ENCODE results near the gene GPATCH11. TPM values are rescaled to one million over a fixed set of nuclear protein-coding genes. Genes with fewer than 3 reads are reported as not detected.

Gene GPATCH11
- total RNA-seq, result 10 to 100 TPM; 12.4 to 17.9 TPM

DNA sequence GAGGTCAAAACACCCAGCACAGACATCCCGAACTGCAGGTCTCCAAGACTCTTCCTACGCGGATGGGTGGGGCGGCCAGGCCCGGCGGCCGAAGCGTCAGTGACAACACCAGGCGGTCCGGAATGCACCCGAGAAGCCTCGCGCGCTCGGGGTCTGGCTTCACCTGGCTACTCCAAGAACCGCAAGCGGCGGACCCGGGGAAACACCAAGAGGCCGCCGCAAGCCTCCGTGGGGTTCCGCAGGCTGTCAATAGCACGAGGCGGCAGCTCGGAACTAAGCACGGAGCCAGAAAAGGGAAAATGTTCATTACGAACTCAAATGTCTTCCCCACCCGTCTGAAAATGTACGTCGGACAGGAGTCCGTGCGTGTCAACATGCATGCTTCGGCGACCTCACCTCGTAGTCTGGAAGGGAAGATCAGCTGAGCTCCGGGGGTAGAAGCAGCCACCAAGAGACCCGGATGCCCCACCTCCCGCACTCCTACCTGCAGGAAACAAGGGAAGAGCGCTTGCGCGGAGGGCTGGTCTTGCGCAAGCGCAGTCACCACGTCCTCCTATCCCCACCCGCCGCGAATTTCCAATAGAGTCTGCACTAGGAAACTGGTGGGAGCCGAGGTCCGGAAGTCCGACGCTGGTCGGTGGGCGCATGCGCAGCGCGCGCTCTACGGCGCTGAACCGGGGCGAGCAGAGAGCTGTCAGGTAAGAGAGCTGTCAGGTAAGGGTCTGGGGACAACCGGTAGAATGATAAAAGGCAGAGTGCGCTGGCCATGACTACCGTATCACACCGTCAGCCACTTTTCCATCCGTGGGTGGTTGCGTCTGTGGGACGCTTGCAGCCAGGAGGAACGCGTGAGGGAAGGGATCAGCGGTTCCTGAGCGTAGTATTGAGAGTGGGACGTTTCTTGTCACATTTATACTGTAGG lies at the start of gene GPATCH11, which contains the start of gene HEATR5B:
GPATCH11 (plus strand) TSS at position 646 of the 922 bp plus-strand sequence. CDS start 3,864 bp downstream, outside the sequence.
HEATR5B (minus strand) TSS at position 500 of the 922 bp plus-strand sequence. CDS start 958 bp downstream, outside the sequence.
- ATAC-seq (replicated peaks), result peak; percentile 86
- Mint-ChIP-seq H3K4me3 (no peak within 1 kb of the TSS), H3K4me1 (peaks cover 27% of the 10 kb centered on the region), H3K36me3 (ENCODE audit: low read depth) (peaks cover 52% of the 10 kb centered on the region), H3K27ac (no peak within 1 kb of the TSS), H3K9me3 (peaks cover 3% of the 10 kb centered on the region), H3K27me3 (no peaks in the 10 kb centered on the region)

DNA sequence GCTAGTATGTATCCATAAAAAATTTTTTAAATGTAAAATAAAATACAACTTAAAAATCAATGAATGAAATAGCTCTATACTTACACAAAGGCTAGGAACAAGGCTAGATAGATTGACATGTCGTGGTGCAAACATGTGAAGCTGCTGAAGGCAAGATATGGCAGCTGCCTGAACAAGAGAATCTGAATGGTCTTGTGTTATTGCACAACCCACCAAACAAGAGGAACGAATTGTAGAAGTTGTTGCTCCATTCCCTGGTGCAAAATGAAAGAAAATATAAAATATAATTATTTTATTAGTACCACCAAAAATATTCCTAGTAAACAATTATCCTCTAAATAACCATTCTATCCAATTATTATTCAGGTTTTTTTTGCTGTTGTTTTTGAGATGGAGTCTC lies 46.5 kb upstream of the GPATCH11 start:
- no peaks in the 10 kb centered on the region for H3K9me3 Mint-ChIP-seq
- no peak overlapping the region for H3K4me3 Mint-ChIP-seq
- H3K4me1 Mint-ChIP-seq, result no peaks in the 10 kb centered on the region
- peaks cover 45% of the 10 kb centered on the region for H3K36me3 Mint-ChIP-seq (ENCODE audit: low read depth)
- ATAC-seq (replicated peaks), result no peak
- H3K27me3 Mint-ChIP-seq, result no peaks in the 10 kb centered on the region
- no peak overlapping the region for H3K27ac Mint-ChIP-seq

DNA sequence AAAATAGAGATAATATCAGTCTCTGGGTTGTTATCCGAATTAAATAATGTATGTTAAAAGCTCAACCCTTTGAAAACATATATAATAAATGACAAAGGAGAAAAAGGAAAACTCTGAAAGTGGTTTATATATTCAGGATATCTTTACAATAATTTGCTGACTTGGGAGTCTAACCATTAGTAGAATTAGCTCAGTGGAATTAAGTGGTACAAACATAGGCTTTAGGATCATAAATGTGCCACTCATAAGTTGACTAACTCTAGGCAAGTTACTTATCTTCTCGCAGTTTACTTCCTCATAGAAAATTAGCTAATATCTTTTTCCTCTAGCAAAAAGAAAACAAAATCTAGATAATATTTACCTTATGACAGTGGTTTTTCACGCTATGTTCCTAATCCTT lies 44.7 kb upstream of the GPATCH11 start:
- H3K9me3 Mint-ChIP-seq, result no peaks in the 10 kb centered on the region
- no peak overlapping the region for H3K27ac Mint-ChIP-seq
- H3K4me3 Mint-ChIP-seq, result no peak overlapping the region
- peaks cover 57% of the 10 kb centered on the region for H3K36me3 Mint-ChIP-seq (ENCODE audit: low read depth)
- H3K27me3 Mint-ChIP-seq, result no peaks in the 10 kb centered on the region
- ATAC-seq (replicated peaks), result no peak
- H3K4me1 Mint-ChIP-seq, result no peaks in the 10 kb centered on the region

DNA sequence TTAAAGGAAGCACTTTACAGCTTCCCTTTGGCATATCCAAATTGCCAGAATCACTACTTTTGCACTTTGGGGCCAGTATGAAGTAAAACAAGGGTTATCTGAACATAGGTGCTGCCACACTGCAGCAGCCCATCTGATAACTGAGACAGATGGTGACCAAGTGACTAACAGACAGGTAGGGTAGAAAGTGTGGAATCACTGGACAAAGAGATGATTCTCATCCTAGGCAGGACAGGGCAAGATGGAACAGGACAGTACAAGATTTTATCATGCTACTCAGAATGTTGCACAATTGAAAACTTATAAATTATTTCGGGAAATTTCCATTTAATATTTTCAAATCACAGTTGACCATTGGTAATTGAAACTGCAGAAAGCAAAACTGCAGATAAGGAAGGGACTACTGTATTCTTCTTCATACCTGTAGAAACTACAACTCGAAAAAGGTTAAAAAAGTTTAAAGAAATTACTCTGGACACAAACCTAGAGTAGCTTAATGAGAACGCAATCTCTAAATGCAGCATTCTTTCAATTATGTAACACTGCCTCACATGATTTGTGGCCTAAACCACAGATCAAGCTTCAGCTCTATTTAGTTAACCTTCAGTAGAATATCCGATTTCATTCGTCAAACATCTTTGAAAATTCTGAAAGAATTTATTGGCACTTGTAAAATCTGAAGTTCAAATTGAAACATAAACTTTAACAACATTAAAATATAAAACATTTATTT lies 31.6 kb upstream of the GPATCH11 start:
- H3K27me3 Mint-ChIP-seq, result no peaks in the 10 kb centered on the region
- peaks cover 93% of the 10 kb centered on the region for H3K36me3 Mint-ChIP-seq (ENCODE audit: low read depth)
- H3K27ac Mint-ChIP-seq, result peak overlapping the region; percentile 14
- H3K4me3 Mint-ChIP-seq, result no peak overlapping the region
- H3K4me1 Mint-ChIP-seq, result no peaks in the 10 kb centered on the region
- H3K9me3 Mint-ChIP-seq, result no peaks in the 10 kb centered on the region
- no peak for ATAC-seq (replicated peaks)

DNA sequence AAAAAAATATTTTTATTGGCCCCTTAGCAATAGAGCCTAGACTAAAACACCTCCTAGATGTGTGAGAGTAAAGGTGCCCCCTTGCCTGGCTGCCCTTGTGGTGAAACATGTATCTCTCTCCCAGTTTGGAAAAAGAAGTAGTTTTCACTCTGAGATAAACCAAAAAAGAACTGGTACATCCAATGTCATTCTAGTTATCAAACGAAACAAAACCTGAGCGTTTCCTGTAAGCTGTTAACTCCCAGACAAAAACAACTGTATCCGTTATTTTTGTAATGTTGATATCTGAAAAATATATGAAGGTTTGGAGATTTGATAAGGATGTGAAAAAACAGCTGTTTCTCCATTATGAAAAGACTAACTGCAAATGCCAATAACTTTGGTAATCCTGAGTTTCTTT lies 24.5 kb upstream of the GPATCH11 start:
- no peaks in the 10 kb centered on the region for H3K4me1 Mint-ChIP-seq

DNA sequence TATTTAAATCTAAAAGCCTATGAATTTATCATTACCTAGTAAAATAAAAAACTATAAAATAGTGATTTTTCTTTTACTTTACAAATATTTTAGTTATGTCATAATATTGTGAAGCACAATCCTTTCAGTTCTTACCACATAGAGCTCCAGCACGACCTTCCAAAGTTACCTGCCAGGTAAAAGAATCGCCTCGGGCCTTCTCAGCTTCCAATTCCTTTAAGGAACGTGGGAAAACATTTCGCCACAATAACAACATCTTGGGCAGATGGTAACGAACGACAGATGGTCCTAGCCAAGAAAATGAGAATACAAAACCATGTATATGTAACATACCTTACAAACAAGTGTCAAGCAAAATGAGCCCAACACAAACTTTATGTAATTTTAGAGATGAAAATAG lies 23.9 kb upstream of the GPATCH11 start:
- no peak for ATAC-seq (replicated peaks)
- Mint-ChIP-seq H3K36me3 (ENCODE audit: low read depth) (peaks cover 98% of the 10 kb centered on the region), H3K9me3 (no peaks in the 10 kb centered on the region), H3K27ac (no peak overlapping the region), H3K4me1 (no peaks in the 10 kb centered on the region), H3K27me3 (no peaks in the 10 kb centered on the region), H3K4me3 (no peak overlapping the region)

More for the DNA sequence above, 24.5 kb upstream of the GPATCH11 start:
- H3K36me3 Mint-ChIP-seq (ENCODE audit: low read depth), result peaks cover 98% of the 10 kb centered on the region
- no peak overlapping the region for H3K27ac Mint-ChIP-seq
- H3K4me3 Mint-ChIP-seq, result no peak overlapping the region
- ATAC-seq (replicated peaks), result no peak
- no peaks in the 10 kb centered on the region for H3K9me3 Mint-ChIP-seq
- no peaks in the 10 kb centered on the region for H3K27me3 Mint-ChIP-seq

DNA sequence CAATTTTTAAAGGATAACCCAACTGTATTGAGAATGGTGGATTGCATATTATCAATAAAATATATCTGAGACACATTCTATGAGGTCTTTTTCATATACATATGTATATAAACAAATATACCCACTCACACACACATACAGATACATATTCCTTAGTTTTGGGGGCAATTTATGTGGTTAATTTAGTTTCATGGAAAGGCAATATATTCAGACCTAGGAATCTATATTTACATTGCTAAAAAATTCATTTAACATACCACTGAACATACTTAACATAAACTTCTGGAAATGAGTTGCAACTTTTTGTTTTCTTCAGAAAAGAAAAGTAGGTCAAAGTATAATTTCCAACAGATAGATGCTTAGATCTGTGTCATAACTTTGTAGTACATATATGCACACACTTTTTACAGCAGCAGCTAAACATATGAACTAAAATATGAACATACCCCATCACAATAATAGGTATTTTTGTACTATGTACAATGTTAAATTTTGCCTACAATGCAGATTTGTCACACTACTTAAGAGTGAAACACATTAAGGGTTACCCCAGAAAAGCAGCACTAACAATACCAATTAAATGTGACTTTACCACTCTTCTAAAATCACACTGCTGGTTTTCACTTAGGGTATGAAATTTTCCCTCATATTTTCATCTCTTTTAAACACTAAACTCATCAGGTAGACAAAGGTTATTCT lies 23.2 kb upstream of the GPATCH11 start:
- no peak overlapping the region for H3K27ac Mint-ChIP-seq
- ATAC-seq (replicated peaks), result no peak
- H3K9me3 Mint-ChIP-seq, result no peaks in the 10 kb centered on the region
- no peaks in the 10 kb centered on the region for H3K4me1 Mint-ChIP-seq
- H3K27me3 Mint-ChIP-seq, result no peaks in the 10 kb centered on the region
- no peak overlapping the region for H3K4me3 Mint-ChIP-seq
- H3K36me3 Mint-ChIP-seq (ENCODE audit: low read depth), result peaks cover 98% of the 10 kb centered on the region

DNA sequence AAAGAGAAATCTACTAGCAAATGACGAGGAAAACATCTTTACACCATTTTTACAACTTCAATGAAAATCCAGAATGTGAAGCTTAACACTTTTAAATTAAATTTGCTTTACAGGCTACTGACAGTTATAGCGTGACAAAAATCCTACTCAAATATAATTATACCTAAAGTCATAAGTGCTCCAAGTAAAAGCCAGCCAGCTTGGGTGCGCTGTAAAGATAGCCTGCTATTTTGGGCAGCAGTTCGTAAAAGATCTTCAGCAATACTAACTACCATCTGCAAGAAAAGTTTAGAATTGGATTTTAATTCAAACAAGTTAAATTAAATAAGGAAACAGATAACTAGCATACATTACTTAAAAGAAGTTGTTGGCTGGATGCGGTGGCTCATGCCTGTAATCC lies 22.5 kb upstream of the GPATCH11 start:
- no peaks in the 10 kb centered on the region for H3K9me3 Mint-ChIP-seq
- no peak overlapping the region for H3K27ac Mint-ChIP-seq
- H3K36me3 Mint-ChIP-seq (ENCODE audit: low read depth), result peaks cover 98% of the 10 kb centered on the region
- ATAC-seq (replicated peaks), result no peak
- H3K4me1 Mint-ChIP-seq, result no peaks in the 10 kb centered on the region
- H3K27me3 Mint-ChIP-seq, result no peaks in the 10 kb centered on the region
- no peak overlapping the region for H3K4me3 Mint-ChIP-seq

DNA sequence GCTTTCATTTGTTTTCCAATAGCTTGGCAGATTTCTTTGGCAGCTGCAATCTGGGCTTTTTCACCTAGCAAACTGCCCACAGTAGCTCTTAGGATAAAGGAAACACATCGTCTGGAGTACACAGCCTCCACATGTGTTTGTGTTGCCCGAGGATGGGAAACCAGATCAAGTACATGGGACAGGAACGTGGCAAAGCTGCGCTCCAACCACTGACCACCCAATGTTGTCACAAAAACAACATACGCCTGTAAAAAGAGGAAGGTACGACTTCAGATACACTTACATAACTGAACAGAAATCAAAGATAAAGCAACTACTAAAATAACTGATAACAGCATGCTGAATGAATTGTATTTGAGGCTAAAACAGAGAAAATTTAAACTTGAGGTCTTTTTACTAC lies 15.6 kb upstream of the GPATCH11 start:
- Mint-ChIP-seq H3K4me3 (no peak overlapping the region), H3K27me3 (no peaks in the 10 kb centered on the region), H3K27ac (no peak overlapping the region), H3K36me3 (ENCODE audit: low read depth) (peaks cover 94% of the 10 kb centered on the region), H3K9me3 (no peaks in the 10 kb centered on the region), H3K4me1 (peaks cover 15% of the 10 kb centered on the region)
- no peak for ATAC-seq (replicated peaks)

DNA sequence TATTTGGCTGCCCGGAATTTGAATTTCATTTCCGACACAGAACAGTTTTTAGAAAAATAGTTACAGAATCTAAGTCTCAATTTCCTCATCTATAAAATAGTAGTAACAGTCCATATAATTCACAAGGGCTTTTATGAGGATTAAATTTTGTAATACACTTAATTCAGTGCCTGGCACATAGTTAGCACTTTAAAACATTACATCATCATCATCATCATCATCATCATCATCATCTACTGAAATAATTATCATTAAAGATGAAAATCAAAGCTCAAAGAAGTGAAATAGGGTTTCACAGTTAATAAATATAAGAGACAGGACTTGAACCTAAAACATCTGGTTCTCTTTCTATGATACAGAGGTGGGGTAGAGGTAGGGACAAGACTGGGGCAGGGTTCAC lies 13.4 kb upstream of the GPATCH11 start:
- Mint-ChIP-seq H3K27me3 (no peaks in the 10 kb centered on the region), H3K27ac (no peak overlapping the region), H3K4me1 (peaks cover 22% of the 10 kb centered on the region), H3K4me3 (no peak overlapping the region), H3K36me3 (ENCODE audit: low read depth) (peaks cover 94% of the 10 kb centered on the region), H3K9me3 (no peaks in the 10 kb centered on the region)
- ATAC-seq (replicated peaks), result no peak

DNA sequence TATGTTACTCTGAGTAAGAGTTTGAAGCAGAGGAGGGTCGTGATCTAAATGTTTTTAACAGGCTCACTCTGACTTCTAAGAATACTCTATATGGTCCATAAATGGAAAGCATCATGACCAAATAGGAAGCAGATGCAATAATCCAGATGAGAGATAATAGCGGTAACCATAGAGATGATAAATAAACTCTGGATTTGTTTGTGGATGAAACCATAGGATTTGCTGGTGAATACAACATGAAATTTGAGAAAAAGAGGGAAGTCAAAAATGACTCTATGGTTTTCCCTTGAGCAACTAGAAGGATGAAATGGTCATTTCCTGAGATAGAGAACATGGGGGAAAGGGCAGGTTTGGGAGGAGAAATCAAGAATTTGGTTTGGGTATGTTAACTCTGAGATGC lies 4.1 kb upstream of the GPATCH11 start:
- Mint-ChIP-seq H3K36me3 (ENCODE audit: low read depth) (peaks cover 71% of the 10 kb centered on the region), H3K4me3 (no peak overlapping the region), H3K4me1 (peaks cover 31% of the 10 kb centered on the region), H3K9me3 (peaks cover 3% of the 10 kb centered on the region), H3K27me3 (no peaks in the 10 kb centered on the region), H3K27ac (peak overlapping the region; percentile 65)
- no peak for ATAC-seq (replicated peaks)

DNA sequence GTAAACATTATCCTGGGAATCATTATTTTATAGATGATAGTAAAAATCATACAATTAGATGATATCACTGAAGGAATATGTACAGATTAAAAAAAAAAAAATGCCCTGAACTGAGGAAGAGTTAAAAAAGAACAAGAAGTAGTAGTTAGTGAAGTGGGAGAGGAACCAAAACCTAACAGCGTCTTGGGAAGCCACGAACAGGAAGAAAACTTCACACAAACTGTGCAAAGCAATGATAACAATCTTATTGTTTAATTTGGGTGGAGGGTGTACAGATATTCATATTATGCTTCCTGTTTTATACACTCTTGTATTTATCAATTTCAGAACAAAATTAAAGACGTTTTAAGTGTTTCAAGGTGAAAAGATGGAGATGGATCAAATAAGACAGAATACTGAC lies 3.6 kb upstream of the GPATCH11 start:
- H3K27ac Mint-ChIP-seq, result peak overlapping the region; percentile 65
- no peak for ATAC-seq (replicated peaks)
- H3K4me3 Mint-ChIP-seq, result no peak overlapping the region
- H3K4me1 Mint-ChIP-seq, result peaks cover 31% of the 10 kb centered on the region
- H3K27me3 Mint-ChIP-seq, result no peaks in the 10 kb centered on the region
- peaks cover 66% of the 10 kb centered on the region for H3K36me3 Mint-ChIP-seq (ENCODE audit: low read depth)
- peaks cover 3% of the 10 kb centered on the region for H3K9me3 Mint-ChIP-seq

DNA sequence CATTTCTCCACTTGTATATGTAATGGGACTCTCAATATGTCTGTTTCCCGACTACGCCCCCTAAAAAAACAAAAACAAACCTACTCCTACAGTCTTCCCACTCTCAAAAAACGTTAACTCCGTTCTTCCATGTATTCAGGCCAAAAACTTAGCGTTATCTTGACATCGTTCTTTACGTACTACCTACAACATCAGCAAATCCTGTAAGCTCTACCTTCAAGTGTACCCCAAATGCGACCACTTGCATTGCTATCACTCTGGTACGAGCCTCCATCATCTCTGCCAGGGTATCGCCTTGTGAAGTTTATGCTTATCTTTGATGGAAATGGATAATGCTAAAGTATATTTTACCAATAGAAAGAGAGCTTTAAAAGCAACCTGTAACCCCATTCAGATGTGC lies 479 bp downstream of the GPATCH11 start:
- Mint-ChIP-seq H3K9me3 (peaks cover 3% of the 10 kb centered on the region), H3K4me3 (no peak overlapping the region), H3K27me3 (no peaks in the 10 kb centered on the region), H3K36me3 (ENCODE audit: low read depth) (peaks cover 53% of the 10 kb centered on the region), H3K27ac (no peak overlapping the region), H3K4me1 (peaks cover 21% of the 10 kb centered on the region)
- ATAC-seq (replicated peaks), result no peak

DNA sequence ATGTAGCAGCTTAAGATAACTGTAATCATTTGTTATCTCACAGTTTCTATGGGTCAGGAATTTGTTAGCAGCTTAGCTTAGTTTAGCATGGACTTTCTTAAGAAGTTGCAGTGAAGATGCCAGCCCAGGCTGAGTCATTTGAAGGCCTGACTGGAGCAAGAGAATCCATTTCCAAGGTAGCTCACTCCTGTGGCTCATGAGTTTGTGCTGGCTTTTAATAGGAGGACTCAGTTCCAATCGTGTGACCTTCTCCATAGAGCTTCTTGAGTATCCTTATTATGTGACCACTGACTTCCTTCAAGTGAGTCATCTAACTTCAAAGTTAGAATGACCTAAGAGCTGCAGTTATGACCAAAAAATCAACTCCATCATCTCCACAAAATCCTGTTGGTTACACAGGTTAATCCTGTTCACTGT lies 1.4 kb downstream of the GPATCH11 start:
- Mint-ChIP-seq H3K27me3 (no peaks in the 10 kb centered on the region), H3K4me1 (peaks cover 12% of the 10 kb centered on the region), H3K9me3 (peaks cover 3% of the 10 kb centered on the region), H3K36me3 (ENCODE audit: low read depth) (peaks cover 53% of the 10 kb centered on the region), H3K27ac (no peak overlapping the region), H3K4me3 (no peak overlapping the region)
- ATAC-seq (replicated peaks), result peak; percentile 29

All from activated T-helper 17 cell treated with anti-CD3 and anti-CD28 coated beads, Interleukin-2, amount 50 U/mL, for 72 hours (primary cell).